DOHH2 (cell line): ENCODE measurements around the gene MEAF6.
"Not testable (repeated sequence)": the region's sequence is repeated elsewhere in the genome, so short reads cannot be mapped to it uniquely, and the experiment has no call there.

ENCODE experiments used
- H3F3A ChIP-seq: fragments of 200-600 bp; sonication (generic), shearing (Covaris generic); 2 replicates; pipeline ENCODE4 v1.6.0; 2016; ENCODE audit warnings: antibody characterized with exemption, mild to moderate bottlenecking; ENCODE audit not compliant: control insufficient read depth, insufficient read depth
- H3K27ac ChIP-seq: fragments of 200-600 bp; sonication (generic); 2 replicates; pipeline ENCODE4 v1.5.1; 2014; ENCODE audit warnings: low read depth, mild to moderate bottlenecking, low read length, moderate library complexity
- H3K27me3 ChIP-seq: fragments of 200-600 bp; sonication (generic); 2 replicates; pipeline ENCODE4 v1.6.1; 2014; ENCODE audit warnings: mild to moderate bottlenecking, low read length, mixed read lengths; ENCODE audit not compliant: control insufficient read depth
- H3K36me3 ChIP-seq: fragments of 200-600 bp; sonication (generic); 2 replicates; pipeline ENCODE4 v1.6.1; 2014; ENCODE audit warnings: mild to moderate bottlenecking, low read length, moderate library complexity, mixed read lengths; ENCODE audit not compliant: control insufficient read depth
- H3K4me1 ChIP-seq: fragments of 200-600 bp; sonication (generic); 2 replicates; pipeline ENCODE4 v1.6.1; 2014; ENCODE audit warnings: mild to moderate bottlenecking, low read length, mixed read lengths; ENCODE audit not compliant: control insufficient read depth
- H3K4me2 ChIP-seq: fragments of 200-600 bp; sonication (generic); 2 replicates; pipeline ENCODE4 v1.6.0; 2014; ENCODE audit warnings: mild to moderate bottlenecking, low read length, moderate library complexity
- H3K4me3 ChIP-seq: fragments of 200-600 bp; sonication (generic); 2 replicates; pipeline ENCODE4 v1.5.1; 2014; ENCODE audit warnings: mild to moderate bottlenecking, low read length, mixed read lengths
- H3K79me2 ChIP-seq: fragments of 200-600 bp; sonication (generic); 2 replicates; pipeline ENCODE4 v1.6.1; 2014; ENCODE audit warnings: mild to moderate bottlenecking, low read length, mixed read lengths; ENCODE audit not compliant: control insufficient read depth
- H3K9me2 ChIP-seq: fragments of 200-600 bp; sonication (generic); replicated peaks from 2 replicates; pipeline ENCODE4 v1.6.1; 2014; ENCODE audit warnings: mild to moderate bottlenecking, low read length, mixed read lengths; ENCODE audit not compliant: control insufficient read depth
- H3K9me3 ChIP-seq: fragments of 200-600 bp; sonication (generic); 2 replicates; pipeline ENCODE4 v1.6.1; 2014; ENCODE audit warnings: antibody characterized with exemption, low read length, mixed read lengths; ENCODE audit not compliant: control insufficient read depth, insufficient read depth
- H4K20me1 ChIP-seq: fragments of 200-600 bp; sonication (generic); 2 replicates; pipeline ENCODE4 v1.6.0; 2014; ENCODE audit warnings: low read depth, mild to moderate bottlenecking, antibody characterized with exemption, low read length, moderate library complexity; ENCODE audit not compliant: control insufficient read depth, insufficient read depth
- CTCF ChIP-seq: fragments of 200-600 bp; sonication (generic); IDR thresholded peaks from one replicate; pipeline ENCODE4 v1.5.1; 2014; ENCODE audit warnings: antibody characterized with exemption, mild to moderate bottlenecking, low read depth, low read length; ENCODE audit not compliant: poor library complexity, severe bottlenecking
- EZH2phosphoT487 ChIP-seq: fragments of 200-600 bp; sonication (generic); IDR thresholded peaks from 2 replicates; pipeline ENCODE4 v1.6.1; 2017; ENCODE audit warnings: borderline replicate concordance, mild to moderate bottlenecking, antibody characterized with exemption, low read length, moderate library complexity, mixed read lengths

MEAF6 gene

GRCh38 chr1:37506740-37507139, 7.8 kb downstream of the MEAF6 start:
- no peaks in the 10 kb centered on the region for H3K9me2 ChIP-seq
- TF ChIP-seq CTCF, result no peak
- no peak for TF ChIP-seq EZH2phosphoT487
- H4K20me1 ChIP-seq, result no peaks in the 10 kb centered on the region

GRCh38 chr1:37502791-37503190, 11.8 kb downstream of the MEAF6 start:
- H3F3A ChIP-seq, H3K4me3 ChIP-seq, H3K79me2 ChIP-seq, H3K9me2 ChIP-seq, H3K4me2 ChIP-seq, H3K27me3 ChIP-seq, H3K27ac ChIP-seq, H3K9me3 ChIP-seq, H3K4me1 ChIP-seq, H4K20me1 ChIP-seq: not testable (repeated sequence)
- H3K36me3 ChIP-seq, result peaks cover 74% of the 10 kb centered on the region

More at GRCh38 chr1:37506740-37507139, 7.8 kb downstream of the MEAF6 start:
- peaks cover 66% of the 10 kb centered on the region for H3K36me3 ChIP-seq
- H3K27me3 ChIP-seq, result no peaks in the 10 kb centered on the region
- peaks cover 11% of the 10 kb centered on the region for H3K4me1 ChIP-seq
- H3K4me2 ChIP-seq, result no peak overlapping the region
- no peak overlapping the region for H3K4me3 ChIP-seq
- H3K79me2 ChIP-seq, result peaks cover 17% of the 10 kb centered on the region
- no peaks in the 10 kb centered on the region for H3F3A ChIP-seq
- no peak overlapping the region for H3K27ac ChIP-seq
- H3K9me3 ChIP-seq, result no peaks in the 10 kb centered on the region

GRCh38 chr1:37502104-37502503, 12.5 kb downstream of the MEAF6 start:
- TF ChIP-seq CTCF (no peak), EZH2phosphoT487 (no peak)
- Histone ChIP-seq H4K20me1 (no peaks in the 10 kb centered on the region), H3K9me3 (no peaks in the 10 kb centered on the region), H3K4me3 (no peak overlapping the region), H3K4me1 (no peaks in the 10 kb centered on the region), H3K4me2 (no peak overlapping the region), H3K9me2 (no peaks in the 10 kb centered on the region), H3K27ac (no peak overlapping the region), H3K36me3 (peaks cover 69% of the 10 kb centered on the region), H3F3A (no peaks in the 10 kb centered on the region), H3K79me2 (0 out of 2 replicates have a peak, but pooled peaks cover 7% of the 10 kb centered on the region), H3K27me3 (no peaks in the 10 kb centered on the region)

- Histone ChIP-seq H4K20me1 (no peaks in the 10 kb centered on the region), H3K36me3 (peaks cover 65% of the 10 kb centered on the region)
These were observed 12.9 kb downstream of the MEAF6 start for GRCh38 chr1:37501661-37502060.

More at GRCh38 chr1:37501661-37502060, 12.9 kb downstream of the MEAF6 start:
- H3K27ac ChIP-seq, result no peak overlapping the region
- H3K27me3 ChIP-seq, result no peaks in the 10 kb centered on the region
- no peak overlapping the region for H3K4me2 ChIP-seq
- no peaks in the 10 kb centered on the region for H3K9me3 ChIP-seq
- H3K79me2 ChIP-seq, result 0 out of 2 replicates have a peak, but pooled peaks cover 7% of the 10 kb centered on the region
- H3F3A ChIP-seq, result no peaks in the 10 kb centered on the region
- TF ChIP-seq CTCF (no peak), EZH2phosphoT487 (no peak)
- H3K4me3 ChIP-seq, result no peak overlapping the region
- no peaks in the 10 kb centered on the region for H3K9me2 ChIP-seq
- no peaks in the 10 kb centered on the region for H3K4me1 ChIP-seq
